NCI-H1417 (cell line): ENCODE results near the gene SMC3.
"Not testable (repeated sequence)": the region's sequence is repeated elsewhere in the genome, so short reads cannot be mapped to it uniquely, and the experiment has no call there.

Experiments used
- DNase-seq, 3 experiments: peaks; one replicate each; lab custom pipeline; 2025; lab: John Stamatoyannopoulos, UW

SMC3 gene

DNA sequence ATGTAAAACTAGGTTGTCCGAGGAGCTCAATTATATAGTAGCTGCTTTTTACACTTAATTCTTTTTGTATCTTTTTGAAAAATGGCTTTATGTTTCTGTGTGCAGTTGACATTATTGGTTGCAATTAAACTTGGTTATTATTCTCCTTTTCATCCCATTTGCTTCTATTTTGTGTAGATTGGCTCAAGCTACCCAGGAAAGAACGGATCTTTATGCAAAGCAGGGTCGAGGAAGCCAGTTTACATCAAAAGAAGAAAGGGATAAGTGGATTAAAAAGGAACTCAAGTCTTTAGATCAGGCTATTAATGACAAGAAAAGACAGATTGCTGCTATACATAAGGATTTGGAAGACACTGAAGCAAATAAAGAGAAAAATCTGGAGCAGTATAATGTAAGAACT is 16.5 kb downstream of the SMC3 start:
- no peak for DNase-seq

DNA sequence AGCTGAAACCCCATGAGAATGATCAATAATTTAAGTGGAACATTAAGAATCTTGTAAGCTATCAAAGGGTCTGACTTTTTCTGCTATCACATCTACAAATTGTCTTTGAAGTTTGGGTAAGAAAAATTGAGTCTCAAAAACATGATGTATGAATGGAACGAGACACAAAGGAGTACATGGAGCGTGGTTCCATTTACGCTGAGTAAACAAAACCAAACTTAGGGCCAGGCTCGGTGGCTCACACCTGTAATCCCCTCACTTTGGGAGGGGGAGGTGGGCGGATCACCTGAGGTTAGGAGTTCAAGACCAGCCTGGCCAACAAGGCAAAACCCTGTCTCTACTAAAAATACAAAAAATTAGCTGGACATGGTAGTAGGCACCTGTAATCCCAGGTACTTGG is 24.3 kb downstream of the SMC3 start:
- no peak for DNase-seq

DNA sequence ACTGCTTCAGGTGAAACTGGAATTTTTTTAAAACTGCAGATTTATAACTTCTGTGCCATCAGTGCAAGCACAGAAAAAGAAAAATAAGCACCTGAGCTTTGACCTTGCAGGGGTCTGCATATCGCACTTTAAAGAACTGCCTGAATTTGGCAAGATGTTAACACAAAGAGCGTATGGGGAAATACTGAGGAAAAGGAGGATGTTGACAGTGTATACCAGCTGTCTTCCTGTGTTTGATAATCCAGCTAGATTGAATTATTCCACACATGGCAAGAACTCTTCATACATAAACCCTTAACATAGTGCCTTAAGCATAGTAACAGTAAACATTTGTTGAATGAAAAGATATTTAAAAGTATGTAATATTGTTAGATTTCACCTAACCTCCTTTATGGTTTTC is 30.0 kb downstream of the SMC3 start:
- no peak for DNase-seq

GRCh38 chr10:110600487-110601101 is 33.1 kb downstream of the SMC3 start:
- DNase-seq, result peak in 2 of 3 experiments; percentile 17 to 69

GRCh38 chr10:110601581-110601980 is 34.1 kb downstream of the SMC3 start:
- DNase-seq, result no peak

DNA sequence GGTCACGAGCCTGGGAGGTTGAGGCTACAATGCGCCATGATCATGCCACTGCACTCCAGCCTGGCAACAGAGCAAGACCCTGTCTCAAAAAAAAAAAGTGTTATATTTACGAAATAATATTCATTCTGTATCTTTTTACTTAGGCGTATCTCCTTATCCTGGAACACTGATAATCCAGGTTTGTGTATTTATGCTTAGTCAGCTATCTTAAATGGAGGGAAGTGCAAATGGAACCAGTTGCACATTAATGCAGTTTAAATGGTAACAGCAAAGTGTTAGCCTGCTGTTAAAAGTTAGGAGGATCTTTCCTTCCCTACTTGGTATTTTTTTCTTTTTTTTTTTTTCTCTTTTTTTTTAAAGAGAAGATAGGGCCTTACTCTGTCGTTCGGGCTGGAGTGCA is 40.6 kb downstream of the SMC3 start:
- no peak for DNase-seq

GRCh38 chr10:110609605-110610004 is 42.1 kb downstream of the SMC3 start:
- DNase-seq, result peak; percentile 48 to 77 (median 77)

GRCh38 chr10:110610308-110610774 is 42.8 kb downstream of the SMC3 start:
- peak; percentile 48 to 71 (median 49) for DNase-seq

DNA sequence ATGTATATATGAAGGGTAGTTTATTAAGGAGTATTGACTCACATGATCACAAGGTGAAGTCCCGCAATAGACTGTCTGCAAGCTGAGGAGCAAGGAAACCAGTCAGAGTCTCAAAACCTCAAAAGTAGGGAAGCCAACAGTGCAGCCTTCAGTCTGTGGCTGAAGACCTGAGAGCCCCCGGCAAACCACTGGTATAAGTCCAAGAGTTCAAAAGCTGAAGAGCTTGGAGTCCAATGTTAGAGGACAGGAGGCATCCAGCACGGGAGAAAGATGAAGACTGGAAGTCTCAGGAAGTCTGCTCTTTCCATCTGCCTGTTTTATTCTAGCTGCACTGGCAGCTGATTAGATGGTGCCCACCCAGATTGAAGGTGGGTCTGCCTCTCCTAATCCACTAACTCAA is 43.3 kb downstream of the SMC3 start:
- not testable (repeated sequence) for DNase-seq

- no peak for DNase-seq
These were observed 44.6 kb downstream of the SMC3 start for GRCh38 chr10:110612087-110612486.

- DNase-seq, result no peak
These were observed 45.1 kb downstream of the SMC3 start for GRCh38 chr10:110612629-110613028.

DNA sequence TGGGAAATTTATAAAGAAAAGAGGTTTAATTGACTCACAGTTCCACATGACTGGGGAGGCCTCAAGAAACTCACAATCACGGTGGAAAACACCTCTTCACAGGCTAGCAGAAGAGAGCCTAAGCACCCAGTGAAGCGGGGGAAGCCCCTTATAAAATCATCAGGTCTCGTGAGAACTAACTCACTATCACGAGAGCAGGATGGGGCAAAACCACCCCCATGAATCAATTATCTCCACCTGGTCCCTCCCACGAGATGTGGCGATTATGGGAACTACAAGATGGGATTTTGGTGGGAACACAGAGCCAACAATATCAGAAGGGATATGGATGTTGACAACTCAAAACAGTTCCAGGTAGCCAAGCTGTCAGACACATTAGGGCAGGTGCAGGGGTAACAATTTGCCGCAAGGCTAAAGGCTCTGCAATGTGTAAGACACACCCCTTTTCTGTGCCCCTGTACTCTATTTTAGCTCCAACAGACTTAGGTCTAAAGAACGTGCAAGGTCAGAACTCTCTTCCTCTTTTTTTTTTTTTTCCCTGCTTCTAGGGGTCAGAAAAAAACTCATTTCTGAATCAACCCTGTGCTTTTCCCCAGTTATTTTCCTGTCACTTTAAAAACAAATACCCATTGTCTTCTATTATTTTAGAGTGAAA is 46.0 kb downstream of the SMC3 start:
- no peak for DNase-seq

DNA sequence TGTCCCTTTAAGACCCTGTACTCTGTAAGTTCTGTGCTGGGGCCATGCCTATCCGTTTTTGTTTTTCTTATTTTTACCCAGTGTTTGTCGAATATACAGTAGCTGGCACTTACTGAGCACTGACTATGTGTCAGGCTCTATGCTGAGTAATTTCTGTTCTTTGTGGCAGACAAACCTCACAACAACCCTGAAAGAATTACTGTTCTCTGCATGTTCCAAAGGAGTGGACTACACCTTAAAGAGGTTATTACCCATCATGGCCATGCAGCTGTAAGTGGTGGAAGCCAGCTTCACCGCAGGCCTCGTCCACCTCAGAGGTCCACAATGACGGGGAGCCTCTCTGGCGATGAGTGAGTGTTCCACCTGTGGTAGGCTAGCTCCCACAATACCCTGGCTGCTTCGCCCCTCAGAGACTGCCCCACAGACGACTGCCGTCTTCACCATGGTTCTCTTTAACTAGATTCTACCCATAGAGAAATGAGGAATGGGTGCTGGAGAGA is 46.6 kb downstream of the SMC3 start:
- DNase-seq, result no peak

- DNase-seq, result peak in 1 of 3 experiments; percentile 1
These were observed 47.7 kb downstream of the SMC3 start for GRCh38 chr10:110615057-110615747.

GRCh38 chr10:110616493-110617033 is 49.1 kb downstream of the SMC3 start:
- no peak for DNase-seq

DNA sequence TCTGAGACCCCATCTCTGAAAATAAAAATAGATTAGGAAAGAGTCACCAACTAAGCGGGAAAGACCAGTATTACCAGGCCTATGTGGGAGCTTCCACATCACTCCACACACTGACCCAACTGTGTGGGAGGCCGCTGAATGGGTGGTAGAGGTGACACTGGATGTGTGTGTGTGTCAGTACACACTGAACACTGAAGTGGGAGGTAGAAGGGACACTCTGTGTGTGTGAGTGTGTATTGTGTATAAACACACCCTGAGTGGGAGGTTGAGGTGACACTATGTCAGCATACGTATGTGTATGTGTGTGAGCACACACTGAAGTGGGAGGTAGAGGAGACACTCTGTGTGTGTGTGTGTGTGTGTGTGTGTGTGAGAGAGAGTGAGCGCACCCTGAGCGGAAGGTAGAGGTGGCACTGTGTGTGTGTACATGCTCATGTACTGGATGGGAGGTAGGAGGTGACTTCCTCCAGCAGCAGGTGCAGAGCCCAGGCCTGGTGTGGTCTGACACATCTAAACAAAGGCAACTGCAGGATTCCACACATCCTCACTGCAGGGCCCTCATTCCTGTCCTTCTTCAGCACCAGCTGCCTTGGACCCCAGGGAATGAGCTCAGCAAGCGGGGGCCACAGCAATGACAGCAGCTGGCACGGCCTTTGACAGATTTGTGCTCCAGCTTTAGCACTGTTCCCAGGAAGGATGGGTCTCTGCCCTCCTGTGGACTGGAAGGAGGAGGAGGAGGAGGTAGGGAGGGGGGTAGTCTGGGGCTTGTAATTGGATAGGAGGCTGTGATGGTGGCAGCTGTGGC is 50.1 kb downstream of the SMC3 start:
- peak; percentile 19 to 63 (median 25) for DNase-seq

- no peak for DNase-seq
These were observed 50.7 kb downstream of the SMC3 start for GRCh38 chr10:110618230-110618610.

DNA sequence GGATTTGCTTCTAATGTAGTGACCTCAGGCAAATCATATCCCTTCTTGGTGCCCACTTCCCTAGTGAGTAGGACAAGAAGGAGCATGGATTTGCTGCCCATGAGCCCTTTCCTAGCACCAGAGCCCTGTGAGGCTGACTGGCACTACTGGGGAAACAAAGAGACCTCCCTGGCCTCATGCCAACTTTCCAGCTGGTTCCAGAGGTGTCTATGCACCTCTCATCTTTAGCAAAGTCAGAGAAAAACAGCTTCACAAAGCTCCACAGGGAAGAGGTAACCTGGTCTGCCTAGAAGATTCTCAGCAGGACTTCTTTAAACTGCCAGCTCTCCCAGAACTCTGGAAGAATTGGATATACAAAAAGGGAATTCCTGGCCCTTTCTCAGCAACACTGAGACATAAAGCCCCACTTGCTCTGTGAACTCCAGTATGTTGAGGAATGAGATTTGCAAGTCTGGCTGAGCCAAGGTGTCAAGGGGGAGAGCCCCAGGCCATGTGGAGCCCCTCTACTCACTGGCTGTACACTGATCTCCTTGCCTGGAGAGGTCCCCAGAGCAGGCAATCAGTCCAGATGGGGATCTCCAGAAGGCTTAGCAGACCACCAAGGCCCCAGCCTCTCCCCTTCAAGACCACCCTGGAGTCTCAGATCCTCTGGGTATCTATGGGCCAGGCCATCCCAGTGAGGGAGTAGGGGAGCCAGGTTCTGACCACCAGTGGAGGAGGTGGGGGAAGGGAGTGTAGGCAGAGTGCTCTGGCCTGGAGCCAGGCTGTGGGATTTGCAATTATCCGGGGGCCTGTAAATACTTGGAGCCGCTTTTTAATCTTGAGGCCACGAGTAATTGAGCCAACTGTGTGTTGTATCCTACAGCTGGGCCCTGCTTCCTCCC is 52.3 kb downstream of the SMC3 start:
- peak in 1 of 3 experiments; percentile 27 for DNase-seq

DNA sequence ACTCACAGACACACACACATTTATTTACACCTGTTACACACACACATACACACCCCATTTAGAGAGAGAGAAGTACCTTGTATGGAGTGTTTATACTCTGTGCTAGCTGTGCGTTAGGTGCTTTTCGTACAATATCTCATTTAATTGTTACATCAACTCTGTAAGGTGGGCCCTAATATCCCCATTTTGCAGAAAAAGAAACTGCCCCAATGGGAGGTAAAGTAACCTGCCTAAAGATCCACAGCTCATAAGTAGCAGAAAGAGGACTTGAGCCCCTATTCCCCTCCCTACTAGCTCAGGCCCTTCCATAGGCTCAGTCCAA is 52.9 kb downstream of the SMC3 start:
- no peak for DNase-seq

DNA sequence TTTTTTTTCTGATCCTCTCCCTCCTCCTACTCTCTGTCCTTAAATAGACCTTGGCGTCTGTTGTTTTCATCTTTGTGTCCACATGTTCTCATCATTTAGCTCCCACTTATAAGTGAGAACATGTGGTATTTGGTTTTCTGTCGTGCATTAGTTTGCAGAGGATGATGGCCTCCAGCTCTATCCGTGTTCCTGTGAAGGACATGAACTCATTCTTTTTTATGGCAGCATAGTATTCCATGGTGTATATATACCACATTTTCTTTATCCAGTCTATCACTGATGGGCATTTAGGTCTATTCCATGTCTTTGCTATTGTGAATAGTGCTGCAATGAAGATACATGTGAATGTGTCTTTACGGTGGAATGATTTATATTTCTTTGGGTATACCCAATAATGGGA is 55.8 kb downstream of the SMC3 start:
- not testable (repeated sequence) for DNase-seq

- DNase-seq, result no peak
These were observed 57.9 kb downstream of the SMC3 start for GRCh38 chr10:110625356-110625894.
